ENCODE data around the gene LBP. TPM values are rescaled to one million over a fixed set of nuclear protein-coding genes. Genes with fewer than 3 reads are reported as not detected.

Gene LBP
- total and polyA plus RNA-seq, 7 donors, result 1.1 to 167 (median 38.8) TPM

DNA sequence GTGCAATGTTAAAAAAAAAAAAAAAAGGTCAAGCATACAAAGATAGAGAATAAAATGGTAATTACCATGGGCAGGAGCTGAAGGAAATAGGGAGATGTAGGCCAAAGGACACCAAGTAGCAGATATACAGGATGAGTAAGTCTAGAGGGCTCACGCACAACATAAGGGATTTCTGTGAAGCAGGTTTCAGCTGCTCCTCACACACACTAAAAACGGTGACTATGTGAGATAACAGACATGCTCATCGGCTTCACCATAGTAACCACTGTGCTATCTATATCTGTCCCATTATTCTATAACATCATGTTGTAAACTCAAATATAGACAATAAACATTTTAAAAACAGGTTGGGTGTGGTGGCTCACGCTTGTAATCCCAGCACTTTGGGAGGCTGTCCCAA is 77.3 kb downstream of the LBP start:
- intact Hi-C loops (cut with DNase I), result no loop called here
- Histone ChIP-seq H3K4me1 (peaks cover 9% of the 10 kb centered on the region), H3K27ac (no peak overlapping the region), H3K27me3 (ENCODE audit: insufficient read depth in 3 of 3, low read length in 2 of 3) (no peaks in the 10 kb centered on the region), H3K36me3 (ENCODE audit: insufficient read depth in 1 of 2, low read depth in 1 of 2) (peaks cover 16 to 99% of the 10 kb centered on the region in 2 donors), H3K9me3 (no peaks in the 10 kb centered on the region), H3K4me3 (no peak overlapping the region)
- 83 to 94% (median 86%) methylated on average over 4 of the region's 4 CpGs for WGBS, 3 donors
- TF ChIP-seq, protein P1, sequence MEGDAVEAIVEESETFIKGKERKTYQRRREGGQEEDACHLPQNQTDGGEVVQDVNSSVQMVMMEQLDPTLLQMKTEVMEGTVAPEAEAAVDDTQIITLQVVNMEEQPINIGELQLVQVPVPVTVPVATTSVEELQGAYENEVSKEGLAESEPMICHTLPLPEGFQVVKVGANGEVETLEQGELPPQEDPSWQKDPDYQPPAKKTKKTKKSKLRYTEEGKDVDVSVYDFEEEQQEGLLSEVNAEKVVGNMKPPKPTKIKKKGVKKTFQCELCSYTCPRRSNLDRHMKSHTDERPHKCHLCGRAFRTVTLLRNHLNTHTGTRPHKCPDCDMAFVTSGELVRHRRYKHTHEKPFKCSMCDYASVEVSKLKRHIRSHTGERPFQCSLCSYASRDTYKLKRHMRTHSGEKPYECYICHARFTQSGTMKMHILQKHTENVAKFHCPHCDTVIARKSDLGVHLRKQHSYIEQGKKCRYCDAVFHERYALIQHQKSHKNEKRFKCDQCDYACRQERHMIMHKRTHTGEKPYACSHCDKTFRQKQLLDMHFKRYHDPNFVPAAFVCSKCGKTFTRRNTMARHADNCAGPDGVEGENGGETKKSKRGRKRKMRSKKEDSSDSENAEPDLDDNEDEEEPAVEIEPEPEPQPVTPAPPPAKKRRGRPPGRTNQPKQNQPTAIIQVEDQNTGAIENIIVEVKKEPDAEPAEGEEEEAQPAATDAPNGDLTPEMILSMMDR (IDR thresholded peaks at IDR 0.05), result no peak
- DNase-seq (no peak), ATAC-seq (no peak)

DNA sequence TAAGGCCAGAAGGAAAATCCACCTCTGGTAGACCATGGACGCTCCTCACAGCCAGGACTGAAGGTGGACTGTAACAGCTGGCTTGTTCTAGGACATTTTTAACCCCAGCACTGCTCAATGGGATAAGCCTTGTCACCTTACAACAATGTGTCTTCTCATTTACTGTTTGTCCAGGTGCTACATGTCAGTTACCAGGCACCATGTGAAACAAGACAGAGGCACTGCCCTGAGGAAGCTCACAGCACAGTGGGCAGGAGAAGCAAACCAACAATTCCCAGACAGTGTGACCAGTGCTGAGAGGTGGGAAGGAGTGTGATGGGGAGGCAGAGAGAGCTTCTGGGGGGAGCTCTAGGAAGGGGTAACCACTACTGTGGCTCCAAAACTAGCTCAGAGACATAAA is 78.1 kb downstream of the LBP start:
- TF ChIP-seq, protein P1 (IDR thresholded peaks at IDR 0.05), result no peak
- intact Hi-C loops (cut with DNase I), result no loop called here
- 65 to 79% (median 75%) methylated on average over 1 of the region's 1 CpG for WGBS, 3 donors
- H3K4me3 ChIP-seq, result no peak overlapping the region
- no peak overlapping the region for H3K27ac ChIP-seq
- ATAC-seq, result peak in 2 of 4 donors; percentile 30 to 39
- no peak for DNase-seq
- peaks cover 9% of the 10 kb centered on the region for H3K4me1 ChIP-seq
- H3K27me3 ChIP-seq (ENCODE audit: insufficient read depth in 3 of 3, low read length in 2 of 3), result no peaks in the 10 kb centered on the region
- H3K36me3 ChIP-seq (ENCODE audit: insufficient read depth in 1 of 2, low read depth in 1 of 2), result peaks cover 15 to 99% of the 10 kb centered on the region in 2 donors
- no peaks in the 10 kb centered on the region for H3K9me3 ChIP-seq

DNA sequence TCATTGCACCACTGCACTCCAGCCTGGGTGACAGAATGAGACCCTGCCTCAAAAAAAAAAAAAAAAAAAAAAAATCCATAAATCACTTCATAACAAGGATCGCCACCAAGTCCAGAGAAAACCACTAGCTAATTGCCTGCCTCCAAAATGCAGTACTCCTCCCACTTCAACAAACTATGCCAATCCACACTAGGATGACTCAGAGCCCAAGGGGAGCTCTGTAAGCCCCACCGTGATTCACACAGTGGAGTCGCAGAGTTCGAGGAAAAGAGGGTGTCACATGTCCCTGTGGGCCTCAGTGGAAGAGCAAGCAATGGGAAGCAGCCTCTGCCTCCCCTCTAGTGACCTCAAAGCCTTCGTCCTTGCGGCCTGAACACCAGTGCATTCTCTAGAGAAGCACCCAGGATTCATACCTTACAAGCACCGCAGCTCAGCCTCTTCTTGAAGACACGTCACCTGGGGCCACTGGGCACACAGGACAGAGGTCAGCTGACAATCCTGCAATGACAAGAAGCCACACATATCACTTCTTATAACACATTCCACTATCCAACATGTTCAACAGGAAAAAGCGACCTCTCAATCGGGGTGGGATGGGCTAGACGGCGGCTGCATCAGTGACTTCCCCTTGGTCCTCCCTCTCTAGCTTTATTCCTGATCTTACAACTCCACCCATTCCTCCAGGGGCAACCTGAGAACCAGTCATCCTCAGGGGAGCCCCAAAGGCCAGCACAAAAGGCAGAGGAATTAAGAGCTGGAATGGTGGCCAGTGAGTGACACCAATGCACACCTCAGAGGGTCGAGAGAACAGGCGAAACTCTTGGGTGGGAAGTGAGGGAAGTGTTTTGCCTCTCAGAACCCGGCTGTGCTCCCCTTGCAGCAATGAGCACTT is 80.0 kb downstream of the LBP start:
- Histone ChIP-seq H3K36me3 (ENCODE audit: insufficient read depth in 1 of 2, low read depth in 1 of 2) (peaks cover 14 to 99% of the 10 kb centered on the region in 2 donors), H3K27me3 (ENCODE audit: insufficient read depth in 3 of 3, low read length in 2 of 3) (no peaks in the 10 kb centered on the region), H3K4me1 (peaks cover 9% of the 10 kb centered on the region), H3K27ac (no peak overlapping the region), H3K4me3 (no peak overlapping the region), H3K9me3 (no peaks in the 10 kb centered on the region)
- intact Hi-C loops (cut with DNase I), result no loop called here
- peak; percentile 63 to 81 (median 80) for ATAC-seq
- DNase-seq, result peak in 1 of 2 donors; percentile 22
- WGBS, 3 donors, result 73 to 83% (median 75%) methylated on average over 15 of the region's 15 CpGs
- TF ChIP-seq, protein P1 (IDR thresholded peaks at IDR 0.05), result no peak

Other genes starting within 250 kb of the LBP start
- 100 to 1,000 TPM in 3 of 4 donors, 10 to 100 TPM in 1; 38.0 to 235 (median 134) TPM for gene TGM2, start 181.2 kb upstream of the LBP start, total RNA-seq
- 100 to 1,000 TPM in 1 of 3 donors, 10 to 100 TPM in 2; 23.6 to 168 (median 57.4) TPM for gene TGM2, start 181.2 kb upstream of the LBP start, polyA plus RNA-seq
- 1 to 10 TPM in 1 of 4 donors, under 1 TPM in 3; 0.16 to 2.4 (median 0.48) TPM for gene KIAA1755, start 85.7 kb upstream of the LBP start, total RNA-seq
- gene KIAA1755, start 85.7 kb upstream of the LBP start, polyA plus RNA-seq, result under 1 TPM; 0.20 to 0.30 (median 0.29) TPM
- under 1 TPM in 2 of 4 donors, not detected in 2; 0.41 to 0.49 TPM for gene BPI, start 42.3 kb upstream of the LBP start, total RNA-seq
- gene BPI, start 42.3 kb upstream of the LBP start, polyA plus RNA-seq, result under 1 TPM in 1 of 3 donors, not detected in 2; 0.06 TPM
- gene SNHG17, start 88.8 kb downstream of the LBP start, total RNA-seq, result 10 to 100 TPM in 2 of 4 donors, 1 to 10 TPM in 2; 4.6 to 26.0 (median 14.8) TPM
- gene SNHG17, start 88.8 kb downstream of the LBP start, polyA plus RNA-seq, result 10 to 100 TPM; 13.3 to 19.4 (median 18.7) TPM
- 10 to 100 TPM; 17.3 to 24.6 (median 18.8) TPM for gene RALGAPB, start 126.4 kb downstream of the LBP start, total RNA-seq
- 10 to 100 TPM in 2 of 3 donors, 1 to 10 TPM in 1; 7.5 to 27.3 (median 11.3) TPM for gene RALGAPB, start 126.4 kb downstream of the LBP start, polyA plus RNA-seq
- not detected for gene ADIG, start 234.7 kb downstream of the LBP start, total RNA-seq
- gene ADIG, start 234.7 kb downstream of the LBP start, polyA plus RNA-seq, result not detected

Measured in psoas muscle (tissue), 8 donors.